ENCODE measurements around the gene CTIF. TPM values are rescaled to one million over a fixed set of nuclear protein-coding genes. Genes with fewer than 3 reads are reported as not detected.
A peak's percentile ranks its signal among the peaks of the same experiment; 100 is the strongest.

The CTIF gene
- total and polyA plus RNA-seq, 2 experiments from 2014 or later, result 8.6 to 14.4 TPM

DNA sequence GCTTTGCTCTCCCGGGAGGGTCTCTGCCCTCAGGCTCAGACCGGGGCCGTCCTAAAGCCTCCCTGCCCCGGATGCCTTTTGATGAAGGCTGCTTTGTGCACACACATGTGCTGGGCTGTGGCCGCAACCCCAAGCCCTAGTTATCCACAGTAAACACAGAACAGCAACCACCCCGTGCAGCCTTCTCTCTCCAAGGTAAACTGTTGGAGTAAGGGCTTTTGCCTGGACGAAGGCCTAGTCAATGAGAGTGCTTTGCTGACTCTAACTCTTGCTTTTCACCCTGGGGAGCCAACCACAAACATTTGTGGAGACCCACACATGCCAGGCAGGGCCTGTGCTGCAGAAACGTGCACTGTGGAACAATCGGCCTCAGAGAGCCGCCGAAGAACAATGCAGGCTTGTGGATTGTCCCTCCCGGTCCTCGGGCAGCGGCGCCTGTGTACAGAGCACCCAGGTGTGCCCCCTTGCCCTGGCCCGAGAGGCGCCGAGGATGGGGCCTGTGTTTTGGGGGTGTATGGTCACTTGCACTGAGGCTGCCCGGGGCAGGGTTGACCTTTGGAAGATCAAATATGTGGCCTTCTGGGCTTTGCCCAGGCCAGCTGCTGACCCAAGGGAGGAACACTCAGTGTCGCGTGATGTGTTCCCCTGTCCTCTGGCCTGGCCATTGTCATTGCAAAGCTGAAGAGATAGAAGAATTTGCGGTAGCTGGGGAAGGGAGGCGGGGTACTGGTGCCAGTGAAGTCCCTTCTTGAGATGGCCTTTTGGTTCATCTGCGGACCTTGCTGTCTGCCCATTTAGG lies 37.0 kb downstream of the CTIF start:
- Histone ChIP-seq H3K36me3 (ENCODE audit: insufficient read depth) (peaks cover 10% of the 10 kb centered on the region; the same call in 1 of the 2 replicates), H3K79me2 (replicated peaks; ENCODE audit: insufficient read depth) (peaks cover 41% of the 10 kb centered on the region), H3F3A (replicated peaks; ENCODE audit: low read depth) (no peaks in the 10 kb centered on the region), H3K27me3 (ENCODE audit: insufficient read depth) (no peaks in the 10 kb centered on the region), H3K27ac (ENCODE audit: low read depth) (no peak overlapping the region), H2AFZ (no peak overlapping the region), H3K4me2 (no peak overlapping the region), H3K9me2 (ENCODE audit: insufficient read depth) (0 out of 2 replicates have a peak, but pooled peaks cover 7% of the 10 kb centered on the region), H4K20me1 (replicated peaks; ENCODE audit: insufficient read depth) (peaks cover 4% of the 10 kb centered on the region; the same call in 1 of the 2 replicates), H3K4me1 (ENCODE audit: insufficient read depth) (peaks cover 10% of the 10 kb centered on the region), H3K4me3 (no peak overlapping the region)
- peaks cover 5% of the 10 kb centered on the region for H3K27me3 Mint-ChIP-seq (ENCODE audit: insufficient read depth, low read depth, poor library complexity)
- H3K27ac Mint-ChIP-seq, result no peak overlapping the region; the same call in 1 of the 2 replicates
- peaks cover 11% of the 10 kb centered on the region for H3K36me3 Mint-ChIP-seq (ENCODE audit: low read depth)
- DNase-seq (ENCODE audit: low spot score) (no peak), ATAC-seq (peak; percentile 19; the same call in 2 of the 3 replicates)
- no peaks in the 10 kb centered on the region for H3K9me3 Mint-ChIP-seq
- H3K4me3 Mint-ChIP-seq, result no peak overlapping the region
- H3K4me1 Mint-ChIP-seq, result peaks cover 24% of the 10 kb centered on the region
- TF ChIP-seq STAT1 (IDR thresholded peaks at IDR 0.05; ENCODE audit: unreplicated experiment) (no peak), ZNF114 (CRISPR knock-in tag; IDR thresholded peaks at IDR 0.05) (no peak), ZNF331 (CRISPR knock-in tag; IDR thresholded peaks at IDR 0.05; ENCODE audit: low read depth) (no peak), JUNB (IDR thresholded peaks at IDR 0.05; ENCODE audit: unreplicated experiment) (no peak), NANOG (IDR thresholded peaks at IDR 0.05; ENCODE audit: borderline replicate concordance) (no peak), CTCF (conservative IDR thresholded peaks at IDR 0.05; ENCODE audit: low read depth in 2 of 2) (no peak), EZH2phosphoT487 (IDR thresholded peaks at IDR 0.05; ENCODE audit: unreplicated experiment) (no peak), REST (IDR thresholded peaks at IDR 0.05; ENCODE audit: unreplicated experiment) (no peak)
- TF ChIP-seq, protein P1, sequence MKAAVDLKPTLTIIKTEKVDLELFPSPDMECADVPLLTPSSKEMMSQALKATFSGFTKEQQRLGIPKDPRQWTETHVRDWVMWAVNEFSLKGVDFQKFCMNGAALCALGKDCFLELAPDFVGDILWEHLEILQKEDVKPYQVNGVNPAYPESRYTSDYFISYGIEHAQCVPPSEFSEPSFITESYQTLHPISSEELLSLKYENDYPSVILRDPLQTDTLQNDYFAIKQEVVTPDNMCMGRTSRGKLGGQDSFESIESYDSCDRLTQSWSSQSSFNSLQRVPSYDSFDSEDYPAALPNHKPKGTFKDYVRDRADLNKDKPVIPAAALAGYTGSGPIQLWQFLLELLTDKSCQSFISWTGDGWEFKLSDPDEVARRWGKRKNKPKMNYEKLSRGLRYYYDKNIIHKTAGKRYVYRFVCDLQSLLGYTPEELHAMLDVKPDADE (IDR thresholded peaks at IDR 0.05), result no peak
- TF ChIP-seq, protein P2, sequence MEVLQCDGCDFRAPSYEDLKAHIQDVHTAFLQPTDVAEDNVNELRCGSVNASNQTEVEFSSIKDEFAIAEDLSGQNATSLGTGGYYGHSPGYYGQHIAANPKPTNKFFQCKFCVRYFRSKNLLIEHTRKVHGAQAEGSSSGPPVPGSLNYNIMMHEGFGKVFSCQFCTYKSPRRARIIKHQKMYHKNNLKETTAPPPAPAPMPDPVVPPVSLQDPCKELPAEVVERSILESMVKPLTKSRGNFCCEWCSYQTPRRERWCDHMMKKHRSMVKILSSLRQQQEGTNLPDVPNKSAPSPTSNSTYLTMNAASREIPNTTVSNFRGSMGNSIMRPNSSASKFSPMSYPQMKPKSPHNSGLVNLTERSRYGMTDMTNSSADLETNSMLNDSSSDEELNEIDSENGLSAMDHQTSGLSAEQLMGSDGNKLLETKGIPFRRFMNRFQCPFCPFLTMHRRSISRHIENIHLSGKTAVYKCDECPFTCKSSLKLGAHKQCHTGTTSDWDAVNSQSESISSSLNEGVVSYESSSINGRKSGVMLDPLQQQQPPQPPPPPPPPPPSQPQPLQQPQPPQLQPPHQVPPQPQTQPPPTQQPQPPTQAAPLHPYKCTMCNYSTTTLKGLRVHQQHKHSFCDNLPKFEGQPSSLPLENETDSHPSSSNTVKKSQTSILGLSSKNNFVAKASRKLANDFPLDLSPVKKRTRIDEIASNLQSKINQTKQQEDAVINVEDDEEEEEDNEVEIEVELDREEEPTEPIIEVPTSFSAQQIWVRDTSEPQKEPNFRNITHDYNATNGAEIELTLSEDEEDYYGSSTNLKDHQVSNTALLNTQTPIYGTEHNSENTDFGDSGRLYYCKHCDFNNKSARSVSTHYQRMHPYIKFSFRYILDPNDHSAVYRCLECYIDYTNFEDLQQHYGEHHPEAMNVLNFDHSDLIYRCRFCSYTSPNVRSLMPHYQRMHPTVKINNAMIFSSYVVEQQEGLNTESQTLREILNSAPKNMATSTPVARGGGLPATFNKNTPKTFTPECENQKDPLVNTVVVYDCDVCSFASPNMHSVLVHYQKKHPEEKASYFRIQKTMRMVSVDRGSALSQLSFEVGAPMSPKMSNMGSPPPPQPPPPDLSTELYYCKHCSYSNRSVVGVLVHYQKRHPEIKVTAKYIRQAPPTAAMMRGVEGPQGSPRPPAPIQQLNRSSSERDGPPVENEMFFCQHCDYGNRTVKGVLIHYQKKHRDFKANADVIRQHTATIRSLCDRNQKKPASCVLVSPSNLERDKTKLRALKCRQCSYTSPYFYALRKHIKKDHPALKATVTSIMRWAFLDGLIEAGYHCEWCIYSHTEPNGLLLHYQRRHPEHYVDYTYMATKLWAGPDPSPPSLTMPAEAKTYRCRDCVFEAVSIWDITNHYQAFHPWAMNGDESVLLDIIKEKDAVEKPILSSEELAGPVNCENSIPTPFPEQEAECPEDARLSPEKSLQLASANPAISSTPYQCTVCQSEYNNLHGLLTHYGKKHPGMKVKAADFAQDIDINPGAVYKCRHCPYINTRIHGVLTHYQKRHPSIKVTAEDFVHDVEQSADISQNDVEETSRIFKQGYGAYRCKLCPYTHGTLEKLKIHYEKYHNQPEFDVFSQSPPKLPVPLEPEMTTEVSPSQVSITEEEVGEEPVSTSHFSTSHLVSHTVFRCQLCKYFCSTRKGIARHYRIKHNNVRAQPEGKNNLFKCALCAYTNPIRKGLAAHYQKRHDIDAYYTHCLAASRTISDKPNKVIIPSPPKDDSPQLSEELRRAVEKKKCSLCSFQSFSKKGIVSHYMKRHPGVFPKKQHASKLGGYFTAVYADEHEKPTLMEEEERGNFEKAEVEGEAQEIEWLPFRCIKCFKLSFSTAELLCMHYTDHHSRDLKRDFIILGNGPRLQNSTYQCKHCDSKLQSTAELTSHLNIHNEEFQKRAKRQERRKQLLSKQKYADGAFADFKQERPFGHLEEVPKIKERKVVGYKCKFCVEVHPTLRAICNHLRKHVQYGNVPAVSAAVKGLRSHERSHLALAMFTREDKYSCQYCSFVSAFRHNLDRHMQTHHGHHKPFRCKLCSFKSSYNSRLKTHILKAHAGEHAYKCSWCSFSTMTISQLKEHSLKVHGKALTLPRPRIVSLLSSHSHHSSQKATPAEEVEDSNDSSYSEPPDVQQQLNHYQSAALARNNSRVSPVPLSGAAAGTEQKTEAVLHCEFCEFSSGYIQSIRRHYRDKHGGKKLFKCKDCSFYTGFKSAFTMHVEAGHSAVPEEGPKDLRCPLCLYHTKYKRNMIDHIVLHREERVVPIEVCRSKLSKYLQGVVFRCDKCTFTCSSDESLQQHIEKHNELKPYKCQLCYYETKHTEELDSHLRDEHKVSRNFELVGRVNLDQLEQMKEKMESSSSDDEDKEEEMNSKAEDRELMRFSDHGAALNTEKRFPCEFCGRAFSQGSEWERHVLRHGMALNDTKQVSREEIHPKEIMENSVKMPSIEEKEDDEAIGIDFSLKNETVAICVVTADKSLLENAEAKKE (CRISPR knock-in tag; IDR thresholded peaks at IDR 0.05), result no peak
